ENCODE data around the gene NT5C2. TPM values are rescaled to one million over a fixed set of nuclear protein-coding genes. Genes with fewer than 3 reads are reported as not detected.

NT5C2 gene
- total RNA-seq (2022; extraction: Qiagen RNA extraction; ENCODE audit: low read depth), result 68.4 to 92.5 TPM (median 78.7 TPM) in 5 replicates

DNA sequence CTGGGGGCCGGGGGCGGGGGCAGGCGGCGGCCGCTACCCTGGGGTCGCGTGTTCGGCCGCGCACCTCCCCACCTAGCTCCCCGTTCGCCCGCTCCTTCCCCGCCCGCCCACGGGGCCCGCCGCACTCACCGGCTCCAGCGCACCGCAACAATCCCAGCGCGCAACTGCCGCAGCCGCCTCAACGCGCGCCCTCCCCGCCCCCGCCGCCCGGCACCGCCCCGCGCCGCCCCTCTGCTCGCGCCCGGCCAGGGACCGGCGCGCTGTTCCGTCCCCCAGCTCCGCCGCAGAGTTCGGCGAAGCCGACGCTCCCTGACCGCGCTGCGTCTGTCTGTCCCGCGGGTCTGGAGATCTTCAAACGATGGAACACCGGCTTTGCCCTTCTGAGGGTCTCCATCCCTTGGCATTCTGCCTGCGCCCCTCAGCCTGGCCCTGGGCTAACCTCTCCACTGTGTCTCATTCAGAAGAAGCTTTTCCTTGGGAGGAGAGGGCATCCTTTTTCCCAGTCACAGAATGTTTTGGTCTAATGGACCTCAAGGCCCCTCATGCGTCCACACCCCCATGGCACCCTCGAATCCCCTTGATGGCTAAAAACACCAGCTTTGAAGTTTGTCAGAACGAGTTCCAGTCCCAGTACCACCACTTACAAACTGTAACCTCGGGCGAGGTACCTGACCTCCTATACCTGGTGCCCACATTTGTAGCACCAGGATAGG is at the start of gene NT5C2:
Gene NT5C2 (minus strand): TSS at position 166 of the 713 bp plus-strand sequence. CDS start 18,314 bp downstream, outside the sequence.

Other genes with a start within 250 kb of the NT5C2 start
- gene RPEL1, start 52.6 kb upstream of the NT5C2 start, total RNA-seq (2022; extraction: Qiagen RNA extraction; ENCODE audit: low read depth), result 0.08 TPM in 1 of 5 replicates, not detected in the others
- 20.0 to 29.7 TPM (median 24.8 TPM) in 5 replicates for gene INA, start 83.9 kb upstream of the NT5C2 start, total RNA-seq (2022; extraction: Qiagen RNA extraction; ENCODE audit: low read depth)
- 8.0 to 14.7 TPM (median 12.4 TPM) in 5 replicates for gene PCGF6, start 157.9 kb upstream of the NT5C2 start, total RNA-seq (2022; extraction: Qiagen RNA extraction; ENCODE audit: low read depth)
- 3.0 to 4.1 TPM (median 3.0 TPM) in 5 replicates for gene TAF5, start 174.7 kb upstream of the NT5C2 start, total RNA-seq (2022; extraction: Qiagen RNA extraction; ENCODE audit: low read depth)
- gene ATP5MK, start 203.2 kb upstream of the NT5C2 start, total RNA-seq (2022; extraction: Qiagen RNA extraction; ENCODE audit: low read depth), result 413 to 657 TPM (median 444 TPM) in 5 replicates
- 32.5 to 45.0 TPM (median 42.6 TPM) in 5 replicates for gene PDCD11, start 203.4 kb upstream of the NT5C2 start, total RNA-seq (2022; extraction: Qiagen RNA extraction; ENCODE audit: low read depth)